ENCODE measurements around the gene PPP3R1.
A peak's percentile ranks its signal among the peaks of the same experiment; 100 is the strongest.

The PPP3R1 gene

DNA sequence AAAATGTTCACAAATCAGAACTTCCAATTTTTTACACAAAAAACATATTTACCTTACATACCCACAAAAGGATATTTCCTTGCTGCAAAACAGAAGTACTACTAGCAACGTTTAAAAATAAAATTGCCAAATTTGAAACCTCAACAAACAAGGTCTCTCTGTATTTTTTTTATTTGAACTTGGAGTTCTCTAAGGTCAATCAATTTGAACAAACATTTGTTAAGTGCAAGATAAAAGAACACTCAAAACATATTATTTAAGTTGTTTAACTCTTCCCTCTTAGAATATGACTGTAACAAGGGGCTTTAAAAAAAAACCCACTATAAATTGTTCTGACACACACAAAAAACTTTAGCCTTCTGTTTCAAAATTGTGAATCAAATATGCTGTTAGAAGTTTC, 65.0 kb downstream of the PPP3R1 start:
- no peak overlapping the region for H3K4me3 ChIP-seq (ENCODE audit: low read length)
- H4K20me1 ChIP-seq (ENCODE audit: control insufficient read depth, insufficient read depth, low read depth, low read length), result no peaks in the 10 kb centered on the region
- H3K9me3 ChIP-seq (ENCODE audit: control insufficient read depth, insufficient read depth, low read length), result no peaks in the 10 kb centered on the region
- H3K79me2 ChIP-seq (ENCODE audit: control insufficient read depth, low read length), result peaks cover 50% of the 10 kb centered on the region
- peaks cover 42% of the 10 kb centered on the region for H3K36me3 ChIP-seq (ENCODE audit: control insufficient read depth, low read length)
- H3K4me2 ChIP-seq (ENCODE audit: low read length), result no peak overlapping the region
- TF ChIP-seq, protein P1, sequence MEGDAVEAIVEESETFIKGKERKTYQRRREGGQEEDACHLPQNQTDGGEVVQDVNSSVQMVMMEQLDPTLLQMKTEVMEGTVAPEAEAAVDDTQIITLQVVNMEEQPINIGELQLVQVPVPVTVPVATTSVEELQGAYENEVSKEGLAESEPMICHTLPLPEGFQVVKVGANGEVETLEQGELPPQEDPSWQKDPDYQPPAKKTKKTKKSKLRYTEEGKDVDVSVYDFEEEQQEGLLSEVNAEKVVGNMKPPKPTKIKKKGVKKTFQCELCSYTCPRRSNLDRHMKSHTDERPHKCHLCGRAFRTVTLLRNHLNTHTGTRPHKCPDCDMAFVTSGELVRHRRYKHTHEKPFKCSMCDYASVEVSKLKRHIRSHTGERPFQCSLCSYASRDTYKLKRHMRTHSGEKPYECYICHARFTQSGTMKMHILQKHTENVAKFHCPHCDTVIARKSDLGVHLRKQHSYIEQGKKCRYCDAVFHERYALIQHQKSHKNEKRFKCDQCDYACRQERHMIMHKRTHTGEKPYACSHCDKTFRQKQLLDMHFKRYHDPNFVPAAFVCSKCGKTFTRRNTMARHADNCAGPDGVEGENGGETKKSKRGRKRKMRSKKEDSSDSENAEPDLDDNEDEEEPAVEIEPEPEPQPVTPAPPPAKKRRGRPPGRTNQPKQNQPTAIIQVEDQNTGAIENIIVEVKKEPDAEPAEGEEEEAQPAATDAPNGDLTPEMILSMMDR (IDR thresholded peaks at IDR 0.05; ENCODE audit: low read depth, low read length, poor library complexity, severe bottlenecking), result no peak
- TF ChIP-seq EZH2phosphoT487 (IDR thresholded peaks at IDR 0.05; ENCODE audit: borderline replicate concordance, low read length), result no peak
- H3K9me2 ChIP-seq (replicated peaks; ENCODE audit: control insufficient read depth, low read length), result no peaks in the 10 kb centered on the region
- H3K27me3 ChIP-seq (ENCODE audit: control insufficient read depth, low read length), result no peaks in the 10 kb centered on the region
- no peak overlapping the region for H3K27ac ChIP-seq (ENCODE audit: low read depth, low read length)
- H3F3A ChIP-seq (ENCODE audit: control insufficient read depth, insufficient read depth), result peaks cover 19% of the 10 kb centered on the region
- H3K4me1 ChIP-seq (ENCODE audit: control insufficient read depth, low read length), result peaks cover 3% of the 10 kb centered on the region; the same call in 1 of the 2 replicates

DNA sequence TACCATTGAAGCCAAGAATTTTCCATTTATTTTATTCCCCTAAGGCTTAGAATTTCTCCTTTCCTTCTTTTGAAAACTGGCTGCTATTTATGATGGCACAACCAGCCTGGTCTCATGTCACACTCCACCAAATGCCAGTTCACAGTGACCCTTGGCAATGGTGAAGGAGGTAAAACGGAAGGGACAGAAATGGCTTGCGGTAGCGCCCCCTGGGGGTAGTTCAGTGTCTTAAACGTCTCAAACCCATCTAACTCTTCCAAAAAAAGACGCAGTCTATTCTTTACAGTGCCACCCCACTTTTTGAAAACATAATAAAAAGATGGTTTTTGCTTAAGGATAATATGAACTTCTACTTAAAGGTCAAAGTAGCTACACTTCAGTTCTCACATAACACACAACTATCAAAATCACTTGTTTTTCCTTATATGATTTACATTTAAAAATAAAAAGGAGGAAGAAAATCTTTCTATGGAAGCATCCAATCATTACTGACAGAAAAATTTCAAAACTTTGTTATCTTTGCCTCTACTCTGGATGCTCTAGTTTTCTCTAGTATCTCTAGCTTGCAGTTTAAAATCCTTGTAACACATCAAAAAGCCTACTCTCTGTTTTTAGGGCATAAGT, 66.7 kb downstream of the PPP3R1 start:
- H3K4me2 ChIP-seq (ENCODE audit: low read length), result no peak overlapping the region
- H3K27ac ChIP-seq (ENCODE audit: low read depth, low read length), result no peak overlapping the region
- H4K20me1 ChIP-seq (ENCODE audit: control insufficient read depth, insufficient read depth, low read depth, low read length), result no peaks in the 10 kb centered on the region
- H3K4me3 ChIP-seq (ENCODE audit: low read length), result no peak overlapping the region
- peaks cover 3% of the 10 kb centered on the region; the same call in 1 of the 2 replicates for H3K4me1 ChIP-seq (ENCODE audit: control insufficient read depth, low read length)
- no peaks in the 10 kb centered on the region for H3K9me3 ChIP-seq (ENCODE audit: control insufficient read depth, insufficient read depth, low read length)
- H3K9me2 ChIP-seq (replicated peaks; ENCODE audit: control insufficient read depth, low read length), result no peaks in the 10 kb centered on the region
- H3F3A ChIP-seq (ENCODE audit: control insufficient read depth, insufficient read depth), result peaks cover 25% of the 10 kb centered on the region
- H3K79me2 ChIP-seq (ENCODE audit: control insufficient read depth, low read length), result peaks cover 33% of the 10 kb centered on the region
- TF ChIP-seq, protein P1 (IDR thresholded peaks at IDR 0.05; ENCODE audit: low read depth, low read length, poor library complexity, severe bottlenecking), result peak; percentile 88
- no peak for TF ChIP-seq EZH2phosphoT487 (IDR thresholded peaks at IDR 0.05; ENCODE audit: borderline replicate concordance, low read length)
- peaks cover 56% of the 10 kb centered on the region for H3K36me3 ChIP-seq (ENCODE audit: control insufficient read depth, low read length)
- H3K27me3 ChIP-seq (ENCODE audit: control insufficient read depth, low read length), result no peaks in the 10 kb centered on the region

DNA sequence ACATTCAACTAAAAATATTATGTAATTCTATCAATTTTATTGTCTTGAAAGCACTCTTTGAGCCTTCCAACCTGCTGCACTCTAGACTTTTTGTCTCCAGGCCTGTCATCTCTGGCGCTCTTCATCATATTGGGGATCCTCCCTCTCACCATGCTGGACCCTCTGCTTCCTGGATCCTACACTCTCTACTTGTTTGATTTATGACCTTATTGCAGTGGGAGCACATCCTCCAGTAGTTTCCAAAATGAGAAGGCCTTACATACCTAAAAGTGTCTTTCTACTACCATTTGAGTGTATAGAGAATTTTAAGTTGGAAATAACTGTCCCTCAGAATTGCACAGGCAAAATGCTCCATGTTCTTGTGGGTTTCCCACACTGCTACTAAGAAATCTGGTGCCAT, 69.4 kb downstream of the PPP3R1 start:
- H3K36me3 ChIP-seq (ENCODE audit: control insufficient read depth, low read length), result peaks cover 72% of the 10 kb centered on the region
- peaks cover 26% of the 10 kb centered on the region for H3K79me2 ChIP-seq (ENCODE audit: control insufficient read depth, low read length)
- no peak overlapping the region for H3K4me3 ChIP-seq (ENCODE audit: low read length)
- H3F3A ChIP-seq (ENCODE audit: control insufficient read depth, insufficient read depth), result peaks cover 38% of the 10 kb centered on the region; the same call in 1 of the 2 replicates
- no peaks in the 10 kb centered on the region for H3K27me3 ChIP-seq (ENCODE audit: control insufficient read depth, low read length)
- H3K9me3 ChIP-seq (ENCODE audit: control insufficient read depth, insufficient read depth, low read length), result no peaks in the 10 kb centered on the region
- no peak overlapping the region for H3K27ac ChIP-seq (ENCODE audit: low read depth, low read length)
- no peak overlapping the region for H3K4me2 ChIP-seq (ENCODE audit: low read length)
- no peaks in the 10 kb centered on the region for H3K9me2 ChIP-seq (replicated peaks; ENCODE audit: control insufficient read depth, low read length)
- no peaks in the 10 kb centered on the region for H4K20me1 ChIP-seq (ENCODE audit: control insufficient read depth, insufficient read depth, low read depth, low read length)
- TF ChIP-seq EZH2phosphoT487 (IDR thresholded peaks at IDR 0.05; ENCODE audit: borderline replicate concordance, low read length), result no peak
- TF ChIP-seq, protein P1 (IDR thresholded peaks at IDR 0.05; ENCODE audit: low read depth, low read length, poor library complexity, severe bottlenecking), result no peak
- H3K4me1 ChIP-seq (ENCODE audit: control insufficient read depth, low read length), result peaks cover 3% of the 10 kb centered on the region; the same call in 1 of the 2 replicates

All from DOHH2 (cell line).